Measurements from ENCODE around the gene STIP1. TPM values are rescaled to one million over a fixed set of nuclear protein-coding genes. Genes with fewer than 3 reads are reported as not detected.

Gene STIP1
- total RNA-seq, 3 donors from 2014 or later, result 49.4 to 118 (median 80.3) TPM

- Histone ChIP-seq H3K9me3 (no peaks in the 10 kb centered on the region), H3K4me1 (ENCODE audit: low read depth) (peaks cover 43% of the 10 kb centered on the region), H3K4me3 (peak overlapping the region; percentile 60), H3K36me3 (ENCODE audit: low read depth) (no peaks in the 10 kb centered on the region)
- intact Hi-C loops (cut with DNase I, micrococcal nuclease), result no loop called here
- no peak for TF ChIP-seq CTCF (IDR thresholded peaks at IDR 0.05)
- ATAC-seq (peak; percentile 62), DNase-seq (peak; percentile 75 to 91 (median 87))
These were observed 40.6 kb downstream of the STIP1 start for GRCh38 chr11:64226507-64227051.

GRCh38 chr11:64227405-64227956, 41.5 kb downstream of the STIP1 start:
- no peak for TF ChIP-seq CTCF (IDR thresholded peaks at IDR 0.05)
- Histone ChIP-seq H3K36me3 (ENCODE audit: low read depth) (no peaks in the 10 kb centered on the region), H3K4me1 (ENCODE audit: low read depth) (peaks cover 44% of the 10 kb centered on the region), H3K4me3 (no peak overlapping the region), H3K9me3 (no peaks in the 10 kb centered on the region)
- intact Hi-C loops (cut with DNase I, micrococcal nuclease), result no loop called here
- ATAC-seq (no peak), DNase-seq (peak in 2 of 3 donors; percentile 16 to 41)

GRCh38 chr11:64229090-64229743, 43.2 kb downstream of the STIP1 start:
- H3K4me3 ChIP-seq, result no peak overlapping the region
- H3K36me3 ChIP-seq (ENCODE audit: low read depth), result no peaks in the 10 kb centered on the region
- peak in 2 of 3 donors; percentile 23 to 42 for DNase-seq
- peaks cover 44% of the 10 kb centered on the region for H3K4me1 ChIP-seq (ENCODE audit: low read depth)
- H3K9me3 ChIP-seq, result no peaks in the 10 kb centered on the region
- intact Hi-C loops (cut with DNase I, micrococcal nuclease), result no loop called here
- TF ChIP-seq CTCF (IDR thresholded peaks at IDR 0.05), result no peak
- ATAC-seq, result no peak

- peaks cover 44% of the 10 kb centered on the region for H3K4me1 ChIP-seq (ENCODE audit: low read depth)
- no peak for ATAC-seq
- TF ChIP-seq CTCF (IDR thresholded peaks at IDR 0.05), result no peak
- H3K36me3 ChIP-seq (ENCODE audit: low read depth), result no peaks in the 10 kb centered on the region
- DNase-seq, result peak in 2 of 3 donors; percentile 22 to 44
- intact Hi-C loops (cut with DNase I, micrococcal nuclease), result no loop called here
- no peaks in the 10 kb centered on the region for H3K9me3 ChIP-seq
- H3K4me3 ChIP-seq, result no peak overlapping the region
These were observed 43.8 kb downstream of the STIP1 start for GRCh38 chr11:64229744-64230170.

GRCh38 chr11:64230171-64230984, 44.4 kb downstream of the STIP1 start, which contains the start of gene DNAJC4:
Gene DNAJC4, plus strand, starts transcription at chr11:64230548. Its CDS starts 307 bp downstream, at chr11:64230855.
- intact Hi-C loops (cut with DNase I, micrococcal nuclease), result no loop called here
- H3K9me3 ChIP-seq, result no peaks in the 10 kb centered on the region
- H3K4me3 ChIP-seq, result peak within 1 kb of the TSS; percentile 74
- ATAC-seq (peak; percentile 67), DNase-seq (peak; percentile 94 to 98 (median 96))
- H3K4me1 ChIP-seq (ENCODE audit: low read depth), result peaks cover 42% of the 10 kb centered on the region
- H3K36me3 ChIP-seq (ENCODE audit: low read depth), result no peaks in the 10 kb centered on the region
- TF ChIP-seq CTCF (IDR thresholded peaks at IDR 0.05), result no peak

Data from mucosa of descending colon (tissue), 3 donors.